ENCODE results near the gene SORCS3.
A peak's percentile ranks its signal among the peaks of the same experiment; 100 is the strongest.

The SORCS3 gene

DNA sequence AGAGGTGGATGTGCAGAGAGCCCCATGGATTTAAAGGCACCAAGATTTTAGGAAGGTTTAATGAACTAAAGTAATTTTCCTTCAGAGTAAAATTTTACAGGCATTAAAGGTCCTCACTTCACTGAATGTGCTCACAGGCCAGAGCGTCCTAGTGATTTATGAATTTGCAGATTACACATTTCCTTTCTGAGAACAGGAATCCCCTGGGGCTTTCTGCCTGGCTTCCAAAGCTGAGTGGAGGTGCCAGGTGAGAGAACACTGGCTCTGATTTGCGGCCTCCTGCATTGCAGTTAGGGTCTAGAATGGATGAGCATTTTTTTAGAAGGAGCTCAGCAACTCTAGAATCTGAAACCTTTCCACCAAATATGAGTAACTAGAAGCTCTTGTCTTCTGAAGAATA is 194.3 kb downstream of the SORCS3 start:
- Histone ChIP-seq H3K9me3 (ENCODE audit: low read depth, low read length) (no peaks in the 10 kb centered on the region), H3K9ac (ENCODE audit: insufficient read length) (no peak overlapping the region), H3K4me3 (no peak overlapping the region), H3K27ac (no peak overlapping the region), H3K36me3 (ENCODE audit: insufficient read depth, low read length) (no peaks in the 10 kb centered on the region)
- TF ChIP-seq EZH2 (IDR thresholded peaks at IDR 0.05) (no peak), FOXP2 (optimal IDR thresholded peaks at IDR 0.05; ENCODE audit: control extremely low read depth, extremely low read length, insufficient read depth) (no peak), POLR2AphosphoS5 (IDR thresholded peaks at IDR 0.05; ENCODE audit: borderline replicate concordance, low read depth, low read length) (no peak)
- no peak for DNase-seq (ENCODE audit: low read depth, low spot score)

DNA sequence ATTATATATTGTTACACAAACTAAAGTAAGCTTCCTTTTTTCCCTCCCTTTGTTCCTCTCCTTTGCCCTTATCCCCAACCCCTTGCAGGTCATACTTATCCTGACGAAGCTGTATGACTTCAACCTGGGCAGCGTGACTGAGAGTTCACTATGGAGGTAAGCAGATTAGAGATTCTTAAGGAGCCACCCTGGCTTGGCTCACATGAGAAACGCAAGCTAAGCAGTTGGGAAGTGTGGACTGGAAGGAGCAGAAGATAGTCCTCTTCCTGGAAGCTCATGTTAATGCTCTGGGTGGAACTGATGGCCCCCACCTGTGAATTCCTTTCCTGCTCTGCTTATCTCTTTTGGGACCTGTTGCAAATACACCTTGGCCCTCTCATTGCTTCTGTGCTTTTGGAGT is 201.6 kb downstream of the SORCS3 start:
- Histone ChIP-seq H3K9me3 (ENCODE audit: low read depth, low read length) (no peaks in the 10 kb centered on the region), H3K36me3 (ENCODE audit: insufficient read depth, low read length) (no peaks in the 10 kb centered on the region), H3K4me3 (no peak overlapping the region), H3K27ac (no peak overlapping the region), H3K9ac (ENCODE audit: insufficient read length) (no peak overlapping the region)
- DNase-seq (ENCODE audit: low read depth, low spot score) = no peak
- TF ChIP-seq EZH2 (IDR thresholded peaks at IDR 0.05) (no peak), FOXP2 (optimal IDR thresholded peaks at IDR 0.05; ENCODE audit: control extremely low read depth, extremely low read length, insufficient read depth) (no peak), POLR2AphosphoS5 (IDR thresholded peaks at IDR 0.05; ENCODE audit: borderline replicate concordance, low read depth, low read length) (no peak)

DNA sequence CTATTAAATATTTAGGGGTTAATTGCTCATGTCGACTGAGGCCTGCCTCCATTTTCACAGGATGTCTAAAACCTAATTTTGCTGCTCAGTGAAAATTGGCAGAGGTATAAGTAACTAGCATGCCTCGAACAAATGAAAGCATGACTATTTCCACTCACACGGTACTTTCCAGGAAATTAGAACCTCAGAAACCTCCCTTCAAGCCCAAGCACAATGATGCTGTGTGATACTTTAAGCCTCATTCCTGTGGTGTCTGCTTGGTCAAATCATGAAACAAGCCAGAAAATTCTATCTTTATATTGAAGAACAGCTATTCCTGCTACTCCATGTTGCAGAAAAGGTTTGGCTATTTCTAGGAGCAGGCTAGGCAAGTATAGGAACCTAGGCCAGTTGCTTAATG is 203.0 kb downstream of the SORCS3 start:
- DNase-seq (ENCODE audit: low read depth, low spot score) = no peak

DNA sequence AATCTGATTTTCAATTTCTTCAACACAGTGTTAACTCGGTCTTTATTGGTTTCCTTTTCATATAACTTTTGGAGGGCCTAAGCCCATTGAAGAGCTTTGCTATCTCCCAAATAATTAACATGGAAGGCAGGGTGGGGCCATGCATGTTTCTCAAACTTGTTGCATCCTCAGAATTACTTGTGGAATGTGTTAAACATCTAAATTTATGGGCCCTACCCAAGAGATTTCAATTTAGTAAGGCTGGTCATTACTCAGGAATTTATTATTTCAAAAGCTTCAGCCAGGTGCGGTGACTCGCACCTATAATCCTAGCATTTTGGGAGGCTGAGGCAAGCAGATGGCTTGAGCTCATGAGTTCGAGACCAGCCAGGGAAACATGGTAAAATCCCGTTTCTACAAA is 208.9 kb downstream of the SORCS3 start:
- no peak overlapping the region for H3K9ac ChIP-seq (ENCODE audit: insufficient read length)
- H3K4me3 ChIP-seq = no peak overlapping the region
- H3K27ac ChIP-seq = no peak overlapping the region
- TF ChIP-seq EZH2 (IDR thresholded peaks at IDR 0.05) (no peak), FOXP2 (optimal IDR thresholded peaks at IDR 0.05; ENCODE audit: control extremely low read depth, extremely low read length, insufficient read depth) (no peak), POLR2AphosphoS5 (IDR thresholded peaks at IDR 0.05; ENCODE audit: borderline replicate concordance, low read depth, low read length) (no peak)
- no peaks in the 10 kb centered on the region for H3K36me3 ChIP-seq (ENCODE audit: insufficient read depth, low read length)
- DNase-seq (ENCODE audit: low read depth, low spot score) = no peak
- H3K9me3 ChIP-seq (ENCODE audit: low read depth, low read length) = no peaks in the 10 kb centered on the region

More for the DNA sequence above, 203.0 kb downstream of the SORCS3 start:
- TF ChIP-seq EZH2 (IDR thresholded peaks at IDR 0.05) = no peak
- no peak for TF ChIP-seq FOXP2 (optimal IDR thresholded peaks at IDR 0.05; ENCODE audit: control extremely low read depth, extremely low read length, insufficient read depth)
- no peak for TF ChIP-seq POLR2AphosphoS5 (IDR thresholded peaks at IDR 0.05; ENCODE audit: borderline replicate concordance, low read depth, low read length)
- H3K36me3 ChIP-seq (ENCODE audit: insufficient read depth, low read length) = no peaks in the 10 kb centered on the region
- H3K9ac ChIP-seq (ENCODE audit: insufficient read length) = no peak overlapping the region
- H3K9me3 ChIP-seq (ENCODE audit: low read depth, low read length) = no peaks in the 10 kb centered on the region
- H3K27ac ChIP-seq = no peak overlapping the region
- no peak overlapping the region for H3K4me3 ChIP-seq

DNA sequence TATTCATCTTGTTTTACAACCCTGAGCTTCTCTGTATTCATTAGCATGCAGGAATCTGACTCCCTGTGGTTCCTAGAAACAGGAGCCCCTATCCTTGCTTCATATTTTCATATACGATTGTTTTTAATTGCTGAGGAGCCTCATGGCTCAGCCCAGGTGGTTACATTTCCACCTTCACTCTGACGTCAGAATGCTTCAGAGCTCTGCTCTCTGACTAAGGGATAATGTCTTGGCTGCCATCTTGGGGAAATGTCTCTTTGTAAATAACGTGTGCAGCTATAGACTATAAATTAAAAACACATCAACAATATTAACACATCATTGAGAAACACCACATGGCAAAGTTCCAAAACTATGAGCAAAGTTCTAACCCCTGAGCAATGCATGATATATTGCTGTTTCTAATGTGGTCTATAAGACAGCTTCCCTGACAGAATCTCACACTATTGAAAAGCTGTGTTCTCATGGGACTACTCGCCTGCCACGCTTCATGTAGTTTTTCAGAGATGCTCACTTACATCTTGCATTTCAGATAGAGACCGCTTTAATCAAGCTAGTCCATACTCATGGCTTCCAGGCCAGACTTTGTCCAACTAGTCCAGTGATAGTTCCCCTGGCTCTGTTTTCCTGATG is 227.0 kb downstream of the SORCS3 start:
- no peaks in the 10 kb centered on the region for H3K36me3 ChIP-seq (ENCODE audit: insufficient read depth, low read length)
- no peak overlapping the region for H3K4me3 ChIP-seq
- TF ChIP-seq EZH2 (IDR thresholded peaks at IDR 0.05) = no peak
- no peak for TF ChIP-seq POLR2AphosphoS5 (IDR thresholded peaks at IDR 0.05; ENCODE audit: borderline replicate concordance, low read depth, low read length)
- TF ChIP-seq FOXP2 (optimal IDR thresholded peaks at IDR 0.05; ENCODE audit: control extremely low read depth, extremely low read length, insufficient read depth) = no peak
- H3K9ac ChIP-seq (ENCODE audit: insufficient read length) = no peak overlapping the region
- H3K27ac ChIP-seq = no peak overlapping the region
- no peaks in the 10 kb centered on the region for H3K9me3 ChIP-seq (ENCODE audit: low read depth, low read length)
- DNase-seq (ENCODE audit: low read depth, low spot score) = peak; percentile 8

DNA sequence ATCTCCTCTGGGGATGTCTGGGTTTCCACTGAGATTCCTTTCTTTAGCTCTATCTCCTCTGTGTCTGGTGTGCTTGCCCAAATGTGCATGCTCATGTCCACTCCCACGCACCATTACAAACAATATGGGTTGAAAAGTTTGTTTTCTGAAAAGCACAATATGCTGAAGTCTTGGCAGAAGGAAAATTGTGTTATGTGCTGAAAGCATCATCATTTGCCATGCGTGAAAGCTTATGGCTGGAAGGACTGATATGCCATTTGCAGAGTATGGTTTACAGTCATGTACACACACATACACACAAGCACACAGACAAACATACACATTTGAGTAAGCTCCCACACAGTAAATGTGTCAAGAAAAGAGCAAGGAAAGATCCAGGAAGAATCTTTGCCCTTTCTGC is 231.6 kb downstream of the SORCS3 start:
- no peaks in the 10 kb centered on the region for H3K36me3 ChIP-seq (ENCODE audit: insufficient read depth, low read length)
- no peak overlapping the region for H3K9ac ChIP-seq (ENCODE audit: insufficient read length)
- no peak for DNase-seq (ENCODE audit: low read depth, low spot score)
- no peak overlapping the region for H3K27ac ChIP-seq
- no peaks in the 10 kb centered on the region for H3K9me3 ChIP-seq (ENCODE audit: low read depth, low read length)
- H3K4me3 ChIP-seq = no peak overlapping the region
- TF ChIP-seq FOXP2 (optimal IDR thresholded peaks at IDR 0.05; ENCODE audit: control extremely low read depth, extremely low read length, insufficient read depth) (no peak), EZH2 (IDR thresholded peaks at IDR 0.05) (no peak), POLR2AphosphoS5 (IDR thresholded peaks at IDR 0.05; ENCODE audit: borderline replicate concordance, low read depth, low read length) (no peak)

DNA sequence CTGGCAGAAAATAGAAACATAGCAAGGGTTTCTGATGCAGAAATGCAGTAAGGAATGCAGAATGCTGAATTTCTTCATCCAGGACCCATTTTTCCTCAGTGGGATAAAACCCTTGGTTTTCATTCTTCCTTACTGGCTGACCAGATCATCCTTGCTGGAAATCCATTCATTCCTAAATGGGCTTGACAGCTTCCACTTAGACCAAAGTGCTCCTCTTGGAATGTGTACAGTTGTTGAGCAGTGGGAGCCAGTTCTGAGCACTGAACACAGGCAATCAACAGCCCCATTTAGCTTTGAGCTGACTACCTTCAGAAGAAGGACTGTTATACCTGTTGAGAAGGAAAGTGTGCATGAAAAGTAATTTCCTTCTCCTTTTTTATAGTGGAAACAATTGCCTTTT is 232.1 kb downstream of the SORCS3 start:
- no peak overlapping the region for H3K9ac ChIP-seq (ENCODE audit: insufficient read length)
- no peak for TF ChIP-seq FOXP2 (optimal IDR thresholded peaks at IDR 0.05; ENCODE audit: control extremely low read depth, extremely low read length, insufficient read depth)
- TF ChIP-seq POLR2AphosphoS5 (IDR thresholded peaks at IDR 0.05; ENCODE audit: borderline replicate concordance, low read depth, low read length) = no peak
- TF ChIP-seq EZH2 (IDR thresholded peaks at IDR 0.05) = no peak
- no peak for DNase-seq (ENCODE audit: low read depth, low spot score)
- no peaks in the 10 kb centered on the region for H3K9me3 ChIP-seq (ENCODE audit: low read depth, low read length)
- no peak overlapping the region for H3K4me3 ChIP-seq
- no peak overlapping the region for H3K27ac ChIP-seq
- no peaks in the 10 kb centered on the region for H3K36me3 ChIP-seq (ENCODE audit: insufficient read depth, low read length)

DNA sequence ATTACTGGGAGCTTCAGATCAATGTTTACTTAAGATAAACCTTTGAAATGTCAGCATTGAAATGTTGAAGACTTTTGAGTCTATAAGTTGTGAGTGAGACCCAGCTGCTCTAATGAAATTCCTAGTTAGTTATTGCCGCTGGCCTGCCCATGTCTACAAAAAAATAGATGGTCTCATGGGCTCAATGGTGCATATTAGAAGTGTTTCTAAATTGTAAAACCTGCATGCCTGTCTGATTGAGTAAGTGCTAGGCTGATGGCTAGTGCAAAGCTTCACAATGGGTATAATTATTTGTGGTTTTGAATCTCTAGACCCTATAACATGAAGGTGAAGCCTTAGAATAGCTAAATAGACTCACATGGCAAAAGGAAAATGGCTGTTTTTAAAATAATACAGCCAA is 234.5 kb downstream of the SORCS3 start:
- no peak overlapping the region for H3K27ac ChIP-seq
- H3K9me3 ChIP-seq (ENCODE audit: low read depth, low read length) = no peaks in the 10 kb centered on the region
- H3K36me3 ChIP-seq (ENCODE audit: insufficient read depth, low read length) = no peaks in the 10 kb centered on the region
- DNase-seq (ENCODE audit: low read depth, low spot score) = no peak
- H3K9ac ChIP-seq (ENCODE audit: insufficient read length) = no peak overlapping the region
- TF ChIP-seq POLR2AphosphoS5 (IDR thresholded peaks at IDR 0.05; ENCODE audit: borderline replicate concordance, low read depth, low read length) (no peak), FOXP2 (optimal IDR thresholded peaks at IDR 0.05; ENCODE audit: control extremely low read depth, extremely low read length, insufficient read depth) (no peak), EZH2 (IDR thresholded peaks at IDR 0.05) (no peak)
- no peak overlapping the region for H3K4me3 ChIP-seq
